NOMO-1 (cell line): Measurements from ENCODE around the gene WDR45.

ENCODE experiments used
- DNase-seq, 2 experiments: peaks; one replicate each; lab custom pipeline; 2025; ENCODE audit not compliant: unreplicated experiment in 2 of 2; lab: John Stamatoyannopoulos, UW

Gene WDR45

DNA sequence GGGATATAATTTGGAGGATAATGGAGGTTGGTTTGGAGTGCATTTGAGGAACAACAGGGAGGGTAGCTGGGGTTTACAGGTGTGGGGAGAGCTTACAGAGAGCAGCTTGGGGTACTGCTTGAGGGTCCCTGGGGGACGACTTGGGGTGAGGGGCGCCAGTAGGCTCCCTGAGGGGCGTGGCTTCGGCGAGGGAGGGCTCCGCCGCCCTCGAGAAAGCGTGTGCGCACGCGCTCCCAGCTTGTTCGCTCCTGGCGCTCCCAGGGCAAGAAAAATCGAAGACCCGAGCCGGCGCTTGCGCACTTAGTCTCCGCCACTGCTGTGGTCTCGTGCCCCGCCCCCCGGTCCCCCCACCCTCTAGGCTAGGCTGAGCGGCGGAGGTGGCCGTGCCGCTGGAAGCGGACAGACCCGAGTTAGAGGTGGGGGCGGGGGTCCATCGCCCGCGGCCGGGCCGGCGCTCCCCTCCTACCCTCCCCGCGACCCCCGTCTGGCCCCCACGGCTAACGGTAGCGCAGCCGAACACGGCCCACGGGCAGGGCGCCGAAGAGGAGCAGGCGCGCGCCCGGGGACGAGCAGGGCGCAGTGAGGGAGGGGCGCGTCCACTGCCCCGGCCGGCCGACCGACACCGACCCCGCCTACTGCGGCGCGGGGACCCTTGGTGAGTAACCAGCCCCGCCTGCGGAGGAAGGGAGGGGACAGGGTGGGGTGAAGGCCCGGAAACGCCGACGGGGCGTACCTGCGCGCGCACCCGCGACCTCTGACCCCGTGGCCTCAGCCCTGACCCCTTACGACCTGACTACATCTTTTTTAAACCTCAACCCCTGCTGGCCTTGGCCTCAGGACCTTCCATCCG, 26.2 kb downstream of the WDR45 start:
- DNase-seq, result no peak

DNA sequence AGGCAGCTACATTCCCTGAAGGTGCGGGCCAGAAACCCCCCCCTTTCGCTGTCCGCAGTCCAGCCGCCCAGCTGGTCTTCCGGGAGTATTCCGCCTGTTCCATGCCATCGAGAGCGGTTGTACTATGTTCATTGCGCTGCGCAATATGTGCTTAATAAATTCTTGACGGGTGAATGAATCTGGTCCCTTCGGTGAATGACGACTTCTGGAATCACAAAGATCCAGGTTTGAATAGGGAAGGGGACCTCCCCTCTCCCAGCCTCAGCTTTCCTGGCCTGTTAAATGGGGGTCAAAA, 35.8 kb downstream of the WDR45 start:
- DNase-seq, result no peak

DNA sequence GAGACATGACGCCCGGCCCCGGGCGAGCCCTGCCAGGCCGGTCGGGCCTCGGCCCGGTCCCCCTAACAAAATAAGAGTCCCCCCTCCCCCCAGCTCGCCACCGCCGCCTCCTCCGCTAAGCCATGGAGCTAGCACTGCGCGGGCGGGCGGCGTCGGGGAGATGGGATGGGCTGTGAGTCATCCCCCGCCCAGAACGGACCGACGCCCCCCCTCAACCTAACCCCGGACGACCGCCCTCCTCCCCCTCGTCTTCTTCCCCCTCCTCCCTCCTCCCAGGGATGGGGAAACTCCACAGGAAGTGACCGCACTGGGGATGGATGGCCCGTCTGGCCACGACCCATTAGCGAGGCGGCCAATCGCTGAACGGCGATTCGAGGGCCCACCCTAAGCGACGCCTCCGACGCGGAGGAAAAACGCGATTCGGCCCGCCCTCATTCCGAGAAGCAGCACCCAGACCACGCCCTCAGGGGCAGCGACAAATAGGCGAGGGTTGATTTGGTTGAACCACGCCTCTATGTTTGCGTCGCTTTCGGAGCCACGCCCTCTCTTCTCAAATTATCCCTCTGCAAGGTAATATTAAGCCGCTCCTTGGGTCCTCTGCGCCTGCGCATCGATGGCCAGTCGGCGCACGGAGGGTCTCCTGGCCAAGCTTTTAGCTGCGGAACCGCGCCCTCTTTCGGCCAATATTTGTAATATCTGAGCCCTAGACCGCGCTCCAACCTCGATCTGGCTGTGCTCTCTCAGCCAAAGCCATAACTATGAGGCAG, 36.3 kb downstream of the WDR45 start, which contains the start of gene TFE3:
TFE3 (minus strand) TSS at position 138 of the 767 bp plus-strand sequence; CDS start at position 7, 131 bp downstream.
- peak; percentile 92 to 97 for DNase-seq

GRCh38 chrX:49042581-49043219, 37.0 kb downstream of the WDR45 start:
- no peak for DNase-seq

DNA sequence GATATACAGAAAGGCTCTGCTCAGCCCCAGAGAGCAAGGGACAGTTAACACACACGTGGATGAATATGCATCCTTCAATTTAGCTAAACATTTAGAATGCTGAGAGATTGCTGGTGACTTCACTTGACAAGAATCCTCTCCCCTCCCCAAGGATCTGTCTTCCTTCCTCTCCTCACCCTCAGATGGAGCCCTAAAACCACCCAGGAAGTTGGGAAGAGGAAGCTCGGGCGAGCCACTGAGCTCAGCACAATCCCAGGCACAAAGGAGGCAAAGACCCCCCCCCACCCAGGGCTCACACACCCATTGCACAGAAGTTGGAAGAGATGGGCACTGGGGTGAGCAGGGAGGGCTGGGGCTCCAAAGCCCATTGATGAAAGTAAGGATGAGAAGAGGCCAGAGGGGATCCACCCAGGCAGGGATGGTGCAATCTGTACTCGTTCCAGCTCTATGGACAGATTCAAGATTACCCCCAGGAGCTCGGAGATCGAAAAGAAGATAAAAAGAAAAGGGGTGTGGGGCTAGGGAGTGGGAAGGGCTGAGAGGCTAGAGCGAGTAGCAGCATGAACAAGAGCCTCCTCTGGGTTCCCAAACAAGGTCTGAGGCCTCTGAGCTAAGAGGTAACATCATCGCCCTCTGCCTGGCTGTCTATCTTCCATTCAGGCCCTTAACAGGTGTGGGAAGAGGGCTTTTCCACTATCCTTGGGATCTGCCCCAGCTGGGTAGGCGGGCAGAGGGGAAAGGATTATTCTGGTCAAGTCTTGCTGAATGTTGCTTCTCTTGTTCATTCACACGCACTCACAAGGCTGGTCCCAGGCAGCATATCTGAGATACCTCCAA, 37.7 kb downstream of the WDR45 start:
- peak in 1 of 2 experiments; percentile 4 for DNase-seq

DNA sequence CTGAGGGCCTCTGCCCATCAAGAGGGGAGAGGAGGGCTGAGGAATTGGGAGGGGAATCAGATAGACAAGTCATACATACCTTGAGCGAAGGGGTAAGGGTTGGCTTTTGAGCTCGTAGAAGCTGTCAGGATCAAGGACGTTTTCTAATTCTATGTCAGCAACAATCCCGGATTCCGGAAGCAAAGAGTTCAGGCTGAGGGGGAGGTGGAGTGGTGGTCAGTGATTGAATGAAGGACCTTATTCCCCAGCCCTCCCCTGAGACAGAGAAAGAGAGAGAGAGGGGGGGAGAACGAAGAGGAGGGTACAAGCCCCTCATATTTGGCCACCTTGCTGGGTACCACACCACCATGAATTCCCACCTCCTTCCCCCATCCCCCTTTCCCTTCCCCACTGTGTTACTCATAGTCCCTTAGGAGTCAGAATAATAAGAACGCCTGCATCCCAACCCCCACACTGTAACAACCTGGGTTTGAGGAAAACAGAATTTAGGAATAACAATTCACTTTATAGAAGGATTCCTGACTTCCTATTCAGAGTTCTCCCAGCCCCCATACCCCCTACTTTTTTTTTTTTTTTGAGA, 39.2 kb downstream of the WDR45 start:
- no peak for DNase-seq

- DNase-seq, result peak; percentile 91 to 94
Observed at GRCh38 chrX:49039598-49040375, 39.9 kb downstream of the WDR45 start.

DNA sequence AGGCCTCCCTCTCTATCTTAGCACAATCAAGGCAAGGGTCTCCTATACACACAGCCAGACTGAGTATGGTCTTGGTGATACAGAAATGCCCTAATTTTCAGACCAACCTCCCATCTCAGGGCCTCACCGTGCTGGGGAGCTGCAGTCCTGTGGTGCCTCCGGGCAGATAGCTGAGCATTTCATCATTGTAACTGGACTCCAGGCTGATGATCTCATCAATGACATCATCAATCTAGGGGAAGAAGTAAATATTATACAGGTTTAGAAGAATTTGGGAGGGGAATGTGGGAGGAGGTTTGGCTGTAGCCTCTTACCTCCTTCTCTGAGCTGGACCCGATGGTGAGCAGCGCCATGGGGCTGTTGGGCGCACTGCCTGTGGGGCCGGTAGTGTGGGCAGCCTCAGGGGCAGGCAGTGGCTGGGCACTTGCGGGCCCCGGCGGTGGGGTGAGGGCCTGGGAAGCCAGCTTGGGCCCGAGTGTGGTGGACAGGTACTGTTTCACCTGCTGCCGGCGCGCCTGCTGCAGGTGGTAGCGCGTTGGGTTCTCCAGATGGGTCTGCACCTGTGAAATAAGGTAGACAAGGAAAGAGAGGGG, 41.7 kb downstream of the WDR45 start:
- no peak for DNase-seq

DNA sequence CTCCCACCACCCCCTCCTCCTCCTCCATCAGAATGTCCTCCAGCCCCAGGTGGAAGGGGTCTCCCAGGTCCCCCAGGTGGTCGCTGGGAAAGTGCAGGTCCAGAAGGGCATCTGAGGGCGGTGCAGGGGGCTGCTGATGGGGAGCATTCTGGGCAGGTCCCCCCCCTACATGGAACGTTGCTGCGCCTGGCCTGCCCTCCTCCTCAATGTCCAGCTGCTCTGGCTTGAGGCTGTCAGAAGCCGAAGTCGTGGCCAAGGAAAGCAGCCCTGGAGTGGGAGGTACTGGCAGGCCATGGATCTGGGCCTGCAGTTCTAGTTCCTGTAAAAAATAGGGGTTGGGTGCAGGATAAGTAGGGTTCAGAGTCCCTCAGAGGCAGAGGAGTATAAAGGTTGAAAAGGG, 49.4 kb downstream of the WDR45 start:
- DNase-seq, result no peak

GRCh38 chrX:49029876-49030275, 49.8 kb downstream of the WDR45 start:
- no peak for DNase-seq
